Inflammatory macrophage treated with lipopolysaccharide for 1 hour (primary cell): ENCODE data around the gene KAT2A.

Experiments used
- DNase-seq, 2 donors: peaks; one replicate each; pipeline ENCODE4 v3.0.0-alpha.2; 2020 to 2022

The KAT2A gene

GRCh38 chr17:42112552-42113176, 8.5 kb downstream of the KAT2A start, which contains the start of gene DHX58:
TSS of gene DHX58 (minus strand) at chr17:42112714. CDS start at chr17:42111892, 822 bp downstream.
- peak; percentile 88 to 95 for DNase-seq

- peak; percentile 79 to 84 for DNase-seq
Measured at GRCh38 chr17:42111871-42112551, 9.2 kb downstream of the KAT2A start.

- DNase-seq = no peak
Measured at GRCh38 chr17:42111265-42111636, 9.9 kb downstream of the KAT2A start.

- DNase-seq = no peak
Measured at GRCh38 chr17:42110301-42111264, 10.6 kb downstream of the KAT2A start.

GRCh38 chr17:42109086-42109485, 12.1 kb downstream of the KAT2A start:
- no peak for DNase-seq

GRCh38 chr17:42107597-42108576, 13.3 kb downstream of the KAT2A start:
- peak; percentile 73 to 93 for DNase-seq

GRCh38 chr17:42107124-42107523, 14.0 kb downstream of the KAT2A start:
- DNase-seq = no peak

- DNase-seq = no peak
Measured at GRCh38 chr17:42106009-42106408, 15.2 kb downstream of the KAT2A start.

GRCh38 chr17:42104264-42104663, 16.9 kb downstream of the KAT2A start:
- no peak for DNase-seq

GRCh38 chr17:42103221-42103954, 17.8 kb downstream of the KAT2A start:
- no peak for DNase-seq

- peak; percentile 55 to 88 for DNase-seq
Measured at GRCh38 chr17:42101513-42102292, 19.5 kb downstream of the KAT2A start.

- DNase-seq = no peak
Measured at GRCh38 chr17:42098730-42099399, 22.3 kb downstream of the KAT2A start.

- DNase-seq = no peak
Measured at GRCh38 chr17:42097691-42098631, 23.2 kb downstream of the KAT2A start, which contains the start of gene ZNF385C. TSS of gene ZNF385C (minus strand) at chr17:42098473. CDS start at chr17:42063056, 35,417 bp downstream.

- DNase-seq = no peak
Measured at GRCh38 chr17:42096360-42097111, 24.6 kb downstream of the KAT2A start.

- DNase-seq = no peak
Measured at GRCh38 chr17:42094375-42095069, 26.6 kb downstream of the KAT2A start.

- no peak for DNase-seq
Measured at GRCh38 chr17:42092939-42093338, 28.2 kb downstream of the KAT2A start.
